NCI-H345 treated with DMSO at 0.1 percent for 48 hours (cell line): Measurements from ENCODE around the gene CDH4.

Experiments
- DNase-seq: peaks from one replicate; lab custom pipeline; 2025; ENCODE audit not compliant: unreplicated experiment; lab: John Stamatoyannopoulos, UW

Gene CDH4

DNA sequence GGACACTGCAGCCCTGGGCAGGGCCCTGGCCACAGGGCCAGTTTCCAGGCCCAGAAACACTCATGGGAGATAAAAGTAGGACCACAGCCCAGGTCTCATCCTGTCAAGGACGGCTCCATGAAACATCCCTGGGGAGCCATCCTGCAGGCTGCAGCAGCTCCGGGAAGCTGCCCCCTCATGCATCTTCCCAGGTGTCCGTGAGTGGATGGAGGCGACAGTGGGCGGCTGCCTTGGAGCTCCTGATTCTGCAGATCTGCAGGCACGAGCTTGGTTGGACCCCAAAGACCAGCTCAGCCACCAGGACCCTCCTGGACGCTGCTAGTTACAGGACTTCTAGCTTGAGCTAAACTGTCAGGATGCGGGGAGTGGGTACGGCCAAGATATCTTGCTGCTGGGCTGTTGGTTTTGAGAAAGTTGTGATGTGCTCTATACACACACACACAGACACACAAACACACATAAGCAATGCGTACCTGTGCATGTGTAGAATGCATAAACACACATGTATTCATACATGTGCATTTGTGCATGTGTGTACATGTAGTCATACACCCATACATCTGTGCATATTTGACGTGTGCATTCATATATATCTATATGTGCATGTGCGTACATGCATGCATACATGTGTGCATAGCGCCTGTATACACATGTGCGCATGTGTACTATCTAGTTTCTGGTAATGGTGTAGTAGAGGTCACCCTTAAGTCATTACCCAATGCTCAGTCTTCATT lies 515.9 kb downstream of the CDH4 start:
- no peak for DNase-seq

DNA sequence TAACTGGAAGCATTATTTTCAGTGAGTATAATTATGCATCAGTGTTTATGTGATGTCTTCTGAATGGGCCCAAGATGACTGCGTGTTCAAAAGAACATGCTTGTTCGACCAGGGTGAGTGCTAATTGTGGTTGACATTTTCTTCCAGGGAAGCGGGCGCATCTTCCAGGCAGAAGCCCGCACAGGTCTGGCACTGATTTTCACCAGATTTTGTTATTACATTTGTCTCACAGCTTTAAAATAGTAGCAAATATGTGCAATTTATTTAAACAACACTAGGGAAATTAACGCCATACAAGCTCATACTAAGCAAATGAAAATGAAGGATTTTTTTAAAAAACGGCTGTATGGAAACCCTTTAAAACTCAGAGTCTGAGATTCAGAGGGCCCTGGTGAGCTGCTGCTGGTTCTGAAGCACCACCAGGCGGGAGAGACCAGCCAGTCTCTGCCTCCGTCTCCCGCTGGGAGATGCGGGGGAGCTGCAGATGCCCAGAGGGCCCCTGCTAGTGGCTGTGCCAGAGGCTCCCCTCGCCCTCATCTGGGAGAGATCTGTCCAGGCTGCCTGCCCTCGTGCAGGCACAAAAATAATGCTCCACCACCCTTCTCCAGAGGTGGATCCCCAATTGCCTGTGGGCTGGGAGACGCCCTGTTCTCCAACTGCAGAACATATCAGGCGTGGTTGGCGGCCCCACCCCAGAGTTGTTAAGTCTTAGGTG lies 516.7 kb downstream of the CDH4 start:
- DNase-seq: no peak

GRCh38 chr20:61769286-61769832 lies 517.3 kb downstream of the CDH4 start:
- no peak for DNase-seq

DNA sequence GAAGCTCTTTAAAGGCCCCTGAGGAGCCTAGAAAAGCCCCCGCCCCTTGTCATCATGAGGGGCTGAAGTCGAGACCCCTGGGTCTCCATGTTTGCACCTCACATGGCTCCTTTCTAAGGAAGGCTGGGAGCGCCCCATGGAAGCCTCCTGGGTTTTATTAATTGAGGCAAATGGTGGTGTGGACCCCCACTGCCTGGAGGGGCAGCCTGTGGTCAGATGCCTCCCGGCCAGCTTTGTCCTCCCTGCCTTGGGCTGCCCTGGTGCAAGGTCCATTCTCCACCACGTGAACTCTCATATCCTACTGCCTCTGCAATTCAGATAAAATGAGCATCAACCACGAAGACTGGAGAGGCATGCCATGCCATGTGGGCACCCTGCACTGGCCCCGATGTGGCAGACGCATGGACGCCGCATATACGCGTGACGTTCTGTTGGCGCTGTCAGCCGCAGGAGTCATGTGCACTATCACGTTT lies 518.1 kb downstream of the CDH4 start:
- DNase-seq: no peak

DNA sequence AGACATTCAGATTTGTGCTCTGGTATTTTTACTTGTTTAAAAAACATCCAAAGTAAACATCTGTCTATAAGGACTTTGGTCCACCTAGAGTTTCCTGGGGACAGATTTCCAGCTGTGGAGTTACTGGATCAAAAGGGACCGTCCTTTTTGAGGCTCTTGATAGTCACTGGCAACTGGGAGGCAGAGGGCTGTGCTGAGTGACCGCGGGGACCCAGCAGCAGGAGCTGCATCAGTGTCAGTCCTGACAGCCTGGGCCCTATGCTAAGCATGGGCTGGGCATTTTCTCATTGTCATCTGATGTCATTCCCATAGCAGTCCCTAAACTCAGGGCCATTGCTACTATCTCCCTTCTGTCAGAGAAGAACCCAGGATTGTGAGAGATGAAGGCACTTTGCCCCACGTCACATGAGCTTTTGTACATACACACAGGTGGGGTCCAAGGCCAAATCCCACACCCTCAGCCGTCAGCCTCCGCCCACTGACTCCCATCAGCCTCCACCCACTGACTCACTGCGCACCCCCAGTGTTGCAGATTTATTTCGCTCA lies 519.8 kb downstream of the CDH4 start:
- DNase-seq: no peak

- DNase-seq: no peak
Measured at GRCh38 chr20:61772828-61773631, 521.0 kb downstream of the CDH4 start.

GRCh38 chr20:61773926-61774587 lies 522.0 kb downstream of the CDH4 start:
- no peak for DNase-seq

DNA sequence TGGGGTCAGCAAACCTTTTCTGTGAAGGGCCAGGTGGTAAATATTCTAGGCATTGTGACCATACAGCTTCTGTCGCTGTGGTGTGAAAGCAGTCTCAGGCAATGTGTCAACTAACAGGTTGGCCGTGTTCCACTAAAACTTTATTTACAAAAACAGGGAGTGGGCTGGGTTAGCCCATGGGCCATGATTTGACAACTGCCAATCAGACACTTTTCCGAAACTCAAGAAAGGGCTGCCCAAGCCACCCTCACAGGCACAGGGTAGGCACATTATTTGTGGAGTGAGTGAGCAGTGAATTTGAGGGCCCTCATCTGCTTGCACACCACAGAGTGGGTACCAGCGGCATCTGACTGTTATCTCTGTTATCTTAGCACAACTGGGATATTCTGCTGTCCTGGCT lies 523.4 kb downstream of the CDH4 start:
- DNase-seq: no peak

DNA sequence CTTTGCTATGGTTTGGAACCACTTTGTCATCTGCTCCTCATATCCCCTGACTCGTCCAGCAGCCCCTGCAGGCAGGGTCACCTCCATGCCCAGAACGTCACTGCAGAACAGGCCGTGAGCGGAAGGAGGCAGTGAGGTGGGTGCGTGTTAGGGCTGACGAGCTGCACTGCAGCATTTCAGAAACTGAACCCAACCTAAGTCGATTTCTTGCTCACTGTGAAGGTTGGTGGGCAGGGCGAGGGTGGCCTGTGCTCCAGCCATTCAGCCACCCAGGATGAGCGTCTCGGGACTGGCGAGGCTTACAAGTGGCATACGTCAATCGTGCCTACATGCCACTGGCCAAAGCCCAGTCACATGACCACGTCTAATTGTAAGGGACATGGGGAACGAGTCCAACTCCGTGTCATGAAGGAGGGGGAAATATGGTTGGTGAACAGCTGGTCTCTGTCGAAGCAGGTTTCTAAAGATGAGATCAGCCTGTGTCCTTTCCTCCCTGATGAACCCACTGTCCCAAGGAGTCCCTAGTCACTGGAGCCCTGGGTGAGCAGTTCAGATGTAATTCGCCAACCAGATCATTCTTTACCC lies 524.5 kb downstream of the CDH4 start:
- no peak for DNase-seq

GRCh38 chr20:61777773-61778494 lies 525.9 kb downstream of the CDH4 start:
- DNase-seq: no peak

DNA sequence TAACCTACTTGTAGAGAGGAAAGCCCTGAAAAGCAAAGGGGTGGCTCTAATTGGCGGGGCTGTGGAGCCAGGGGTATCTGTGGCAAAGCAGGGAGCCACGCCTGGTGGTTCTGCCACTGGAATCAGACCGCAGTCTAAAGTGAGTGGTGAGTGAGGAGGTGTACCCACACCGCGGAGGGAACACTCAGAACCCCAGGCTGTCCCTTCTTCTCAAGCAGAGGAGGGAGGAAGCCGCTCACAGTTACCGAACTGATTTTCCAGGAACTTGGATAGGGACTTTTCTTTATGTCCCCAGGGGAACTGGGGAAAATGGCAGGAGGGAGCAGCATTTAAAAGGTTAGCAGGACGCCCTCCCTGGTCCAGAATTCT lies 526.4 kb downstream of the CDH4 start:
- no peak for DNase-seq

DNA sequence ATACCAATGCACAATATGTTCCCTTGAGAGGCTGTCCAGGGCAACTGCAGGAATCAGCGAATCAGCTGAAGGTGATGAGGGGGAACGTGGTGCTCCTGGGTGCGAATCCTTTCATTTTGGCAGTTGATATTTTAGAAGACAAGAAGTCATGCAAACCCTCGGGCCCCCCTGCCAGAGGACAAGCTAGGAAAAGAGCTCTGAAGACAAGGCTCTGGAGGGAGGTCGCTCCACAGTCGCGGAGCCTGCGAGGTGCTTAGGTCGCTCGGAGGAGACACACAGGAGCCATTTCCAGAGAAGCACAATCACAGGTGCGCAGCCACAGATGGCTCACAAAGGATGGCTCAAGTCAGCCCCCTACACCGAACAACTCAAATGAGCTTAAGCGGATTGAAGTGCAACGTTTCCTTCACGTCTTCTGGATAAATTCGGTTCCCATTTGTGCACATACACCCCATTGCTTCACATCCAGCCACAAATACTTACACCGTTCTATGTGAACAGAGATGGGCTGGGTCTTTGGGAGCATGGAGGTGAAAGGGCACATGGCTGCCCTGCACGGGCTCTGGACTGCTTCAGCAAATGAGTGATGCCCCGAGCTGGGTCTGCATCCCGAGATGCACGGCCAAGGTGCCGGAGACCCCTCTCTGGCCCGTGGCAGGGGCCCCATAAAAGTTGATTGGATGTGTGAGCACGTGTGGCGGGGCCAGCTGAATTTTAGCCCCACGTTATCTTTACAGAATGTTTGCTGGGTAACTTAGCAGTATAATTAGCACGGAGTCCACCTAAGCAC lies 527.3 kb downstream of the CDH4 start:
- no peak for DNase-seq

- no peak for DNase-seq
Measured at GRCh38 chr20:61780066-61780465, 528.0 kb downstream of the CDH4 start.

DNA sequence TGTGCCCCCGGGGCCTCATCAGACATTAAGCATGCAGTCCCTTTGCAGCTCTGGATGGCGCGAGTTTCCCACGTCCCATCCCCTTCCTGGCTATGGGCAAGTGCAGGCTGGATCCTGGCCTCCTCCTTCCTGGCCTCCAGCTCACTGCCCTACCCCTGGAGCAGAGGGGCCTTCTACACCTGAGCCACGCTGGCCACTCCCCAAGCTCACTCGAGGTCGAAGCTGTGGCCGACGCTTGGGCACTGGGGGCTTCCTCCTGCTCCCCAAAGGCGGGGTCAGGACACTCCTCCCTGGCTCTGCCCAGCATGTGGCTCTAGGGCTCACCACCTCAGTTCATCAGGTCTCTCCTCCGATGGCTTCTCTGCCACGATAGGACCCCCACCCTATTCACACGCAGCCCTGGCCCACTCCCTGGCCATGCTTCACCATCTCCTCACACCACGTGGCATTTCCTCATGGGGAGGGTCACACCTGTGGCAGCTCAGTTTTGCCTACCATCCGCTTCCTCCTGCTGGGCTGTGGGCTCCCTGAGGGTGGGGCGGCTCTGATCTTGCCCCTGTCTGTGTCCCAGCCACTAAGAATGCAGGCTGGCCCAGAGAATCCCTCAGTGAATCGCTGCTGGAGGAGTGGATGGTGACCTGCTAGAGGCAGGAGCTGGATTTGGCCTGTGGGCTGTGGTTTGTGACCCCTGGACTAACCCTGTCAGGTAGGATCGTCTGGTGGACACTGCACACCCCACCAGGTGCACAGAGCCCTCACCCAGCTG lies 532.9 kb downstream of the CDH4 start:
- DNase-seq: no peak

DNA sequence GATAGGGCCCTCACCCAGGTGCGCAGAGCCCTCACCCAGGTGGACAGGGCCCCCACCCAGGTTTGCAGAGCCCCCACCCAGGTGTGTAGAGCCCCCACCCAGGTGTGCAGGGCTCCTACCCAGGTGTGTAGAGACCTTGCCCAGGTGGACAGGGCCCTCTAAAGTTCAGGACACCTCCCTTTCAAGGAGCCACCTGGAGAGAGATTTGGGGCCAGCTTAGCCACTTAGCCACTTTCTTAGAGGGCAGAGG lies 533.4 kb downstream of the CDH4 start:
- DNase-seq: no peak

DNA sequence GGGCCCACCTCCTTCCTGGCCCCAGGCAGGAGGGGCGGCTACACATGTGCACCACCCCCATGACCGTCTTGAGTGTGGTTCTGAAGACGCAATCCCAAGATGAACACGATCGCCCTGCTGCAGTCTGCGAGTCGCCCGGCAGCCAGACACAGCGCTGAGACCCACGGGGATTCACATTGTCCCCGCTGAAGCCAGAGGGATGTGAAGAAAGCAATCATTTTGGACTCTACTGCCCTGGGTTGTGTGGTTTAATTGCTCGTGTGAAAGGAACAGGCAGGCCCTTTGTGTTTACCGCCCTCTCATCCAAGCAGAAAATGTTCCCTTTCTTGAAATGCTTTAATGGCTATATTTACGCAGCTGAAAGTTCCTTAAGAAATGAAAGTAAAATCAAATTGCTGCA lies 534.2 kb downstream of the CDH4 start:
- DNase-seq: no peak

- no peak for DNase-seq
Measured at GRCh38 chr20:61788343-61788742, 536.3 kb downstream of the CDH4 start.

DNA sequence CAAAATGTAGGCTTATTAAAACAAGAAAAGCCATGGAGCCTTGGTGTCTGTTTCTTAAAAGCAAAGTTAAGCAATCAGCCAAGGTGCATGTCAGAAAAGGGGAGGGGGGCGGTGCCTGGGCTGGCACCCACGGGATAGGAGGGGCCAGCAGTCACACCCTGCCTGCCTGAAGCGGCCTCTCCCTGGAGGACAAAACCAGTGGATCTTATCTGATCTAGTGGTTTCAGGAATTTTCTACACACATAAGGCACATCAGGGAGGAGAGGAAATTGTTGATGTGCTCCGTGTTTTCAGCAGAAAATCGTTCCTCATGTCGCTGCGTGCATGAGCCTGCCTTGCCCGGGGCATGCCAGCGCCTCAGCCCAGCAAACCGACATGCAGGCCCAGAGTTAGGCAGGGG lies 537.3 kb downstream of the CDH4 start:
- DNase-seq: no peak
